ENCODE measurements around the gene UCN2. TPM values are rescaled to one million over a fixed set of nuclear protein-coding genes. Genes with fewer than 3 reads are reported as not detected.

Gene UCN2, protein sequence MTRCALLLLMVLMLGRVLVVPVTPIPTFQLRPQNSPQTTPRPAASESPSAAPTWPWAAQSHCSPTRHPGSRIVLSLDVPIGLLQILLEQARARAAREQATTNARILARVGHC
- polyA plus RNA-seq (ENCODE audit: insufficient read length): 0.26 TPM

DNA sequence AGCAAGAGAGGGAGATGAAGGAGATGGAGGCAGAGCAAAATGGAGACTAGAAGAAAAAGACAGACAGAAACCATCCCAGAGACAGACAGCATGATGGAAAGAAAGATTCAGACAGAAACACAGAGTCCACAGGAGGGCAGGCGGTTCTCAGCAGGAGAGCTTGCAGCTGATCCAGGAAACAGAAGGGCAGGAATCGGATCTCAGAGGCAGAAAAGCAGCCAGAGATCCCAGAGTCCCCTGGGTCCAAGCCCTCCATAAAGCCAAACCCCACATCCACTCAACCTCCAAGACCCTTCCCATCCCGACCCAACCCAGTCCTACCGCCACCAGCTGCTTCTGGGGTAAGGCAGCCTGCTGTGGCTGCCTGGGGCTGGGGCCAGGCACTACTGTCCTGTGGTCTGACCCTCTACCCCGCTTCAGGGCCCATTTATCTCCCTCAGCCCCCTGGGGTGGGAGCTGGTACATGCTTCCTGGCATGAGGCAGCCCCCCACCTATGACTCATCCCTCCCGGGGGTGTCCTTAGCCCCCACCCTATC is at the start of gene UCN2:
UCN2 (minus strand) TSS at position 400 of the 537 bp plus-strand sequence. CDS start 657 bp downstream, outside the sequence.
- no peak for DNase-seq

- no peak for DNase-seq
These were observed 48.7 kb upstream of the UCN2 start for GRCh38 chr3:48612309-48612708.

DNA sequence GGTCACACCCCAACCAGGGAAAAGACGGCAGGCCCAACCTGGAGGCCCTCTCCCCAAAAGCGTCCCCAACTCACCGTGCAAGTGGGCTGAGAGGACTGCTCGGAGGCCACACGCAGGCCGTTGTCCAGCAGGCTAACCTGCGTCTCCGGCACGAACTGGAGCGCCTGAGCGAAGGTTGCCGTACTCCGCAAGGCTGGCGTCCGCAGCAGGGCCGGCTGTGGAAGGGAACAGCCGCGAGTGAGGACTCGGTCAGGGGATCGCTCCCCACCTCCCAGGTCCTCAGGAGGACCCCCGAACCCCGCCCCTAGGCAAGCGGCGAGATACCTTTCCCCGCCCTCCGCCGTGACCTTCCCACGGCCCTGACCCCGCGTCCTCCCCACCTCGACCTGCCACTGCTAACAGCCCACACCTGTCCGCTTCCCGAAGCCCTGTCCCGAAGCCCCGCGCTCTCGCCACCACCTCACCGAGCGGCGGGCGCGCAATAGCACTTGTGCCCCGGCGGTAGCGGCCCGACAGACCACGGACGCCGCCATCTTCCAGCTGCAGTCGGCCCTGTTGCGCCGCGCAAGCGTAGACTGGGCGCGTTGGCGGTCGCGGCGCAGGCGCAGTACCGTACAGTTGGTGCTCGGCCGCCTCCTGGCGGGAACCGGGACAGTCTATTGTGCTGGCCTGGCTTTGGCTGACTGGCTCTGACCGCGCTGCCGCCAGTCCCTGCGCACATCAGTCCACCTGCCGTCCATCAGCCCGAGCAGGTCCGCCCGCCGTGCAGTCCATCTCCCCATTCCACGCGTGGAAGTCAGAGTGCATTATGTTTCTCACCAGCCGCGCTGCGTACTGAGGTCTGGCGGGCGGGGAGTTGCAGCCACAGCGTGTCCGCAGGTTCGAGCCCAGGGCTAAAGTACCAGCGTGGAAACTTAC is 45.8 kb upstream of the UCN2 start, which contains the start of gene UQCRC1:
UQCRC1 (minus strand) TSS at position 559 of the 918 bp plus-strand sequence; CDS start at position 533, 26 bp downstream.
- peak; percentile 95 for DNase-seq

DNA sequence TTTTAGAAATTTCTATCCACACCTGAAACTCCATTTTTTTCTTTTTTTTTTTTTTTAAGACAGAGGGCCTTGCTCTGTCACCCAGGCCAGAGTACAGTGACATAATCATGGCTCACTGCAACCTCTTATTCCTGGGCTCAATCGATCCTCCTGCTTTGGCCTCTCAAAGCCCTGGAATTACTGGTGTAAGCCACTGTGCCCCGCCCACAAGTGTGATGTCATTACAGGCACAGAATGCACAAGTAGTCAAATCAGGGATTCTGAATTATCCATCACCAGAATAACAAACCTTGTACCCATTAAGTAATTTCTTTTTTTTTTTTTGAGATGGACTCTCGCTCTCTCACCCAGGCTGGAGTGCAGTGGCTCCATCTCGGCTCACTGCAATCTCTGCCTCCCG is 43.9 kb upstream of the UCN2 start:
- DNase-seq: no peak

GRCh38 chr3:48601622-48601994 is 38.0 kb upstream of the UCN2 start:
- no peak for DNase-seq

- no peak for DNase-seq
These were observed 37.4 kb upstream of the UCN2 start for GRCh38 chr3:48600711-48601621.

- no peak for DNase-seq
These were observed 36.1 kb upstream of the UCN2 start for GRCh38 chr3:48599509-48600285.

DNA sequence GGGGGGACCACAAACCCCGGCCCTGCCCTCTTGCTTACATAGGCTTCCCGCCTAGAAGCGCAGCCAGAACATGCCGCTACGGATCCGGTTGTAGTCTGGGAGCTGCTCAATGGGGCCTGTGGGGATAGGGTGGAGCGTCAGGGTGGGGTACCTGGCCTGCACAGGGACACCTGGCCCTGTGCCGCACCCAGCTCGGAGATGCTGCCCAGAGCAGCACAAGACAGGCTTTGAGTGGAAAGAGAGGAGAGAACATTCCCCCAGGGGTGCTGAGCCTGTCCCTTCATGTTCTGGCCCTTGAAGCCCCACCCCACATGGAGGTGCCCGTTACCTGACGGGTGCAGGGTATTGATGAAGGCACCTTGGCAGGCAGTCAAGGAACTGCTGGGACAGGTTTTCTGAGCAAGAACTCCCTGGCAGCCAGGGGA is 35.5 kb upstream of the UCN2 start:
- no peak for DNase-seq

DNA sequence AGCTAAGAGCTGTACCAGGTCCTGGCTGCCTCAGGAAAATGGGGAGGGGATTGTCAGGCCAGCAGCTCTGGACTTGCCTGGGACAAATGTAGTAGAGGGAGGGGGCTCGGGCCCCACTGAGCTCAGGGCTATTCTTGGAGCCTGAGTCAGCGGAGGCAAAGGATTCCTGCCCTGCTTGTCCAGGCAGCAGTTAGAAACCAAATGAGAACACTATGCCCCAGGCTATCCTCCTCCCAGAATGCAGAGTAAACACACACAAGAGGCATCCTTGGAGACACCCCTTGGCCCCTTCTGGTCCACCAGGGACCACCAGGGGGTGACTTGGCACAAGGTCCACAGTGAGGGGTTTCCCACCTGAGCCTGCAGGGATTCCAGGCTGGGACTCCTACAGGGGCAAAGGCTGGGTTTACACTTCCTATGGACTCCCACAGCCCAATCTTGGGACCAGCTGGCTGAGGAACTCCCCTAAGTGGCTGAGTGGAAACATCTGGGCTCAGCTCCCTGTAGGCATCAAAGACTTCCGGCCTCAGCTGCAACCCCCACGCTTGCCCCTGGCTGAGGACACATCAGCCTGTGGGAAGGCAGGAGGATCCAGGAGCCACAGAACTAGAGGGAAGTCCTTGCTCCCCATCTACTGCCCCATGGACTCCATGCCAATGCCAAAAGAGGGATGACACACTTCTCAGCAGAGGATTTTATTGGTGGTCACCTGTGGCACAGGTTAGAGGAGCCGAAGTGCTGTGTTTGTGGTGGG is 34.9 kb upstream of the UCN2 start:
- no peak for DNase-seq

GRCh38 chr3:48597408-48597800 is 33.8 kb upstream of the UCN2 start:
- no peak for DNase-seq

DNA sequence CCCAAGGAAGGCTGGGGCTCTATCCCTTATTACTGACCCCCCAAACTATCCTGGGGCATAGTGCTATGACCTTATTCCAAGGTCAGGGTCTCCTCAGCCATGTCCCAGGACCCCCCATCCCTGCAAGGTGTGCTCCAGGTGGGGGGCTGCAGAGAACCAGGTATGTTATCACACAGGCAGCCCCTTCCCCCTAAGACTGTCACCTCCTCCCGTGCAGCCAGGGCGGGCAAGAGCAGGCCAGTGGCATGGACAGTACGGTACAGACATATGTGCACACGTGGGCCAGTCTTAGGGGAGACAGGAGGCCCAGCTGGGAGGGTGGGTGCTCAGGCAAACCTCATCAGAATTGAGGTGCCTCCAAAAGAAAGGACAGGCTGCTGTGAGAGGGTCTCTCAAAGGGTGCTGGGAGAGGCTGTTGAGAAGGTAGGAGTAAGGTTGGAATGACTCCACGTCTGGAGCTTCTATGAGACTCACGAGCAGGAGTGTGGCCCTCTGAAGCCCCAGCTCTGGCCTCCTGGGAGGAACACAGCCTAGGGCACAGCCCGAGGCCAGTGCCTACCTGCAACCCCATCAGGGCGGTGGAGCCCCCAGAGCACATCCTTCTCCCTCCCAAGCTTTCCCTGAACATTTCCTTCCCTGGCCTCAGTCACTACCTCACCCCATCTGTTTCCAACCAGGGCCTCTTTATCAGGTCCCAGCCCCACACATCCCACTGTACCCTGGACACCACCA is 33.3 kb upstream of the UCN2 start:
- DNase-seq: no peak

DNA sequence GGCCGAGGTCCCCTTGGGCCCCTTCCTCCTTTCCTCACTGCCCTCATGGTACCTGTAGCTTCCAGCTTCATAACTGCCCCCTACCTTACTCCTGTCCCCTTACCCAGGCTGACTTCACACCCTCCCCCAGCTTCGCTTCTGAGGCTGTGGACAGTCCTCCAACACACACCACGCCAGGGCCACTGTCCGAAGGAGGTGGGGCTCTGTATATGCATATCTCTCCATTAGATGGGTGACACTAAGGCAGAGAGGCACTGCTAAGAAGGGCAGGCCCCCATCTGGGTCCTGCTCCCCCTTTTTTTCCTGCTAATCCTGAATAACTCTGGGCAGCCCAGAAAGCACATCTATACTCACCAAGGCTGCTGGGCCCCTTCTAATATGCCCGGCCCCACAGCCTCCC is 32.6 kb upstream of the UCN2 start:
- no peak for DNase-seq

- no peak for DNase-seq
These were observed 32.0 kb upstream of the UCN2 start for GRCh38 chr3:48595526-48596121.

GRCh38 chr3:48595075-48595525 is 31.5 kb upstream of the UCN2 start, which contains the start of gene COL7A1:
COL7A1 (minus strand) TSS chr3:48595329; CDS start chr3:48595159, 170 bp downstream.
- DNase-seq: no peak

DNA sequence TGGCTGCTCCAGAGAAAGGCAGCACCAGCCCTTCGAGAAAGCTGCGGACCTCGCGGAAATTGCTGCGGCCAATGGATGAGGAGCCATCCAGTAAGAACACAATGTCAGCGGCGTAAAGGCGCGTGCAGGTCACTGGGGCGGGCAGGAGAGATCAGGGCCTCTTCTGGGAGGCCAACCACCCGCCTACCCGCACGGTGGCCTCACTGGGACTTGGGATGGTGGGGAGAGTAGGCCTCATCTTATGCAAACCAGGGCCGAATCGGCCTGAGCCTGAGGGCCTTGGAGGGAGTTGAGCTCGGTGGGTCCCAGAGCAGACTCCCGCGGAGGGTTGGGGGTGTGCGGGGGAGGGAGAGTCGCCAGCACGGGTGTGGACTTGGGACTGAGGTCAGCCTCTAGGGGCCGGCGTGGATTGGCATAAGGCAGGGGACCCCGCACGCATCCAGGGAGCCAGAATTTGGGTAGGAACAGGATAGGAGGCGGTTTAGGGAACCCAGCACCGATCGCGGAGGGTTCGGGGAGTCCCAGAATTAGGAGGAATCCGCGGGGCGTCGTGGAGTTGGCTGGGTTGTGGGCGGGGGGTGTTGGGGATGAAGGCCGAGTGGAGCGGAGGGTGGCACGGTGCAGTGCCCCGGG is 31.0 kb upstream of the UCN2 start:
- DNase-seq: no peak

- no peak for DNase-seq
These were observed 29.8 kb upstream of the UCN2 start for GRCh38 chr3:48593337-48593736.

- no peak for DNase-seq
These were observed 29.0 kb upstream of the UCN2 start for GRCh38 chr3:48592519-48593087.

- no peak for DNase-seq
These were observed 28.4 kb upstream of the UCN2 start for GRCh38 chr3:48591886-48592518.
